Measurements from ENCODE around the gene PRKN. TPM values are rescaled to one million over a fixed set of nuclear protein-coding genes. Genes with fewer than 3 reads are reported as not detected.

The PRKN gene
- total and polyA plus RNA-seq, 2 donors (not counting 3 experiments of a cell fraction or from before 2014, with no cell fraction given): 0.06 TPM; not detected in 1

- dilution Hi-C loops (cut with MboI; ENCODE audit: extremely low pct_ligation_motif_present, low sequenced_read_pairs) (no loop called here), intact Hi-C loops (cut with micrococcal nuclease) (no loop called here)
- FAIRE-seq (no peak), DNase-seq (ENCODE audit: low read depth, low spot score) (no peak)
- BruUV-seq (replicated peaks): no TSS peak
- H4K20me1 ChIP-seq (replicated peaks; ENCODE audit: control insufficient read depth, extremely low read depth, insufficient read depth, low read length): no peaks in the 10 kb centered on the region
- no peaks in the 10 kb centered on the region for H3K79me2 ChIP-seq (ENCODE audit: control insufficient read depth, insufficient read depth, low read length)
- H3K9ac ChIP-seq (replicated peaks; ENCODE audit: extremely low read depth, insufficient read depth, low read length): no peak overlapping the region
- no peak overlapping the region for H3K27ac ChIP-seq (ENCODE audit: insufficient read depth, low read depth, low read length)
- H3K36me3 ChIP-seq (ENCODE audit: control insufficient read depth in 2 of 2, extremely low read depth in 1 of 2, insufficient read depth in 2 of 2, low read length in 2 of 2): no peaks in the 10 kb centered on the region
- no peak overlapping the region for H2AFZ ChIP-seq (ENCODE audit: low read depth, low read length)
- no peaks in the 10 kb centered on the region for H3K27me3 ChIP-seq (ENCODE audit: control insufficient read depth in 2 of 2, insufficient read depth in 2 of 2, low read length in 2 of 2)
- no peaks in the 10 kb centered on the region for H3K4me1 ChIP-seq (ENCODE audit: control insufficient read depth, extremely low read depth, insufficient read depth, low read length)
- no peaks in the 10 kb centered on the region for H3K9me1 ChIP-seq (replicated peaks; ENCODE audit: control insufficient read depth, extremely low read depth, insufficient read depth, low read length)
- no peak overlapping the region for H3K4me2 ChIP-seq (ENCODE audit: insufficient read depth, low read length)
- POLR2A ChIA-PET: no interaction called here
- CTCF ChIA-PET: no interaction called here
- no peak overlapping the region for H3K4me3 ChIP-seq (replicated peaks in 1 of 3; ENCODE audit: insufficient read depth in 1 of 3, low read depth in 1 of 3, low read length in 3 of 3)
- H3K9me3 ChIP-seq (replicated peaks; ENCODE audit: control insufficient read depth, insufficient read depth, low read length): no peaks in the 10 kb centered on the region
- no peak for TF ChIP-seq MYC (IDR thresholded peaks at IDR 0.05; ENCODE audit: low read depth, low read length)
- TF ChIP-seq FOS (IDR thresholded peaks at IDR 0.05; ENCODE audit: borderline replicate concordance, insufficient read depth, low read length): no peak
- no peak for TF ChIP-seq GATA2 (IDR thresholded peaks at IDR 0.05; ENCODE audit: insufficient read depth, insufficient read length, low read depth, low read length)
- TF ChIP-seq, protein P1, sequence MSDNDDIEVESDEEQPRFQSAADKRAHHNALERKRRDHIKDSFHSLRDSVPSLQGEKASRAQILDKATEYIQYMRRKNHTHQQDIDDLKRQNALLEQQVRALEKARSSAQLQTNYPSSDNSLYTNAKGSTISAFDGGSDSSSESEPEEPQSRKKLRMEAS (IDR thresholded peaks at IDR 0.05; ENCODE audit: insufficient read depth, insufficient read length): no peak
- TF ChIP-seq EZH2 (IDR thresholded peaks at IDR 0.05; ENCODE audit: borderline replicate concordance, low read depth, low read length, severe bottlenecking): no peak
- TF ChIP-seq JUN (IDR thresholded peaks at IDR 0.05; ENCODE audit: borderline replicate concordance, insufficient read depth, insufficient read length, low read depth): no peak
- TF ChIP-seq POLR2A (IDR thresholded peaks at IDR 0.05; ENCODE audit: low read depth, low read length): no peak
- TF ChIP-seq POLR2AphosphoS5 (IDR thresholded peaks at IDR 0.05; ENCODE audit: insufficient read depth, low read depth, low read length): no peak
- no peak for TF ChIP-seq CTCF (IDR thresholded peaks at IDR 0.05; ENCODE audit: extremely low read depth in 1 of 2, insufficient read depth in 1 of 2, low read depth in 1 of 2, low read length in 2 of 2)
These were observed 642.0 kb downstream of the PRKN start for GRCh38 chr6:162085561-162085960.

Measured in endothelial cell of umbilical vein (primary cell).